Activated CD8-positive, alpha-beta memory T cell treated with anti-CD3 and anti-CD28 coated beads for 4 hours (primary cell): ENCODE measurements around the gene TRIM65.
A peak's percentile ranks its signal among the peaks of the same experiment; 100 is the strongest.
"Not testable (repeated sequence)": the region's sequence is repeated elsewhere in the genome, so short reads cannot be mapped to it uniquely, and the experiment has no call there.

ENCODE experiments used
- DNase-seq, 2 donors: peaks; one replicate each; pipeline ENCODE4 v3.0.0-alpha.2; 2020; ENCODE audit warnings: low read depth in 2 of 2

TRIM65 gene

DNA sequence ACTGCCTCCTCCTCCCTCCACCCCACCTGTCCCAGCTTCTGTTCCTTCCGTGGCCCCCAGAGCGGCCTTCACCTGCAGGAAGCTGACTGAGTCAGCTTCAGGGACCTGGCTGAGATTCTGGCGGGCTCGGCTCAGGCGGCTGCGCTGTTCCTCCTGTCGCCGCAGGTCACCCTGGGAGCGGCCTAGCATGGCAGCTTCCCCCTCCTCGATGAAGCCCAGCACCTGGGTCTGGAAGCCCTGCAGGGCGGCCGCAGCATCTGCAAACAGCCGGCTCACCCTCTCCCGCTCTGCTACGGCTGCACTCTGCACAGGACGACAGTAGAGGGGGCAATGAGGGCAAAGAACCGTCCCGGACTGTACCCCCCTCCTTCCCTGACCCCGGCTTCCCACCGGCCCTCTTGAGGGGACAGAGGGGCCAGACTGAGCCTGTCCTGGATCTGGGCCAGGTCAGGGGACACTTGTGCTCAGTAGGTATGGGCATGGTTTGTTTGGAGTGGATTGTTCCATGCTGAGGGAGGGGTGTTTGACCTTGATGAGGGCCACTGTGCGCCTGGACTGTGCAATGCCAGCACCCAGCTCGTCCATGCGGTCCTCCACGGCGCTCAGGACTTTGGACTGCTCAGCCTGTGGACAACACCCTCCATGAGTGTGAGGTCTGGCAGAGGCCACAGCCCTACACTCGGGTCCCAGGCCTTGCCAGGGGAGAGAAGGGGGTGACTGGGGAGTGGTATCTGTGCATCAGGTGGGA is 20.4 kb downstream of the TRIM65 start:
- peak; percentile 33 to 60 for DNase-seq

DNA sequence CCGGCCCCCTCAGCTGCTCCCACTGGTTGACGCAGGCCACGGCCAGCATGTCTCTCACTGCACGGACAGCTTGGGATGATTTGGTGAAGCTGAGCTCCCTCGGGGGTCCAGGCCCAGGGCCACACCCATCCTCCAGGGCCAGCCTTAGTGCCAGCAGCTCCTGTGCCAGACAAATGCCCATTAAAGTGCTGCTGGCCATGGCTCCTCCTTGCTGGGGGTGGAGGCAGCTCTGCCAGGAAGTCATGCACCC is 20.9 kb downstream of the TRIM65 start:
- no peak for DNase-seq

- DNase-seq = no peak
Measured at GRCh38 chr17:75875182-75875939, 21.4 kb downstream of the TRIM65 start.

GRCh38 chr17:75874323-75875181 is 22.2 kb downstream of the TRIM65 start:
- no peak for DNase-seq

- no peak for DNase-seq
Measured at GRCh38 chr17:75873587-75874322, 23.0 kb downstream of the TRIM65 start.

GRCh38 chr17:75872434-75873351 is 24.1 kb downstream of the TRIM65 start:
- DNase-seq = no peak

DNA sequence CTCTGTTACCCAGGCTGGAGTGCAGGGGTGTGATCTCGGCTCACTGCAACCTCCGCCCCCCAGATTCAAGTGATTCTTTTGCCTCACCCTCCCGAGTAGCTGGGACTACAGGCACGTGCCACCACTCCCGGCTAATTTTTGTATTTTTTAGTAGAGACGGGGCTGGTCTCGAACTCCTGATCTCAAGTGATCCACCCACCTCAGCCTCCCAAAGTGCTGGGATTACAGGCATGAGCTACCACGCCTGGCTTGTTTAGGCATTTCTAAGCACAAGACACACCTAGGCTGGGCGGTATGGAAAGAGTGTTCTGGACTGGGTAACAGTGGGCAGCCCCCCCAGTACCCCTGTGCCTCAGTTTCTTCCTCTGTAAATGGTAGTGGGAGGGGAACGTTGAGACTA is 26.5 kb downstream of the TRIM65 start:
- DNase-seq = not testable (repeated sequence)

- no peak for DNase-seq
Measured at GRCh38 chr17:75869282-75870141, 27.2 kb downstream of the TRIM65 start.

- DNase-seq = not testable (repeated sequence)
Measured at GRCh38 chr17:75868730-75869281, 27.9 kb downstream of the TRIM65 start.

DNA sequence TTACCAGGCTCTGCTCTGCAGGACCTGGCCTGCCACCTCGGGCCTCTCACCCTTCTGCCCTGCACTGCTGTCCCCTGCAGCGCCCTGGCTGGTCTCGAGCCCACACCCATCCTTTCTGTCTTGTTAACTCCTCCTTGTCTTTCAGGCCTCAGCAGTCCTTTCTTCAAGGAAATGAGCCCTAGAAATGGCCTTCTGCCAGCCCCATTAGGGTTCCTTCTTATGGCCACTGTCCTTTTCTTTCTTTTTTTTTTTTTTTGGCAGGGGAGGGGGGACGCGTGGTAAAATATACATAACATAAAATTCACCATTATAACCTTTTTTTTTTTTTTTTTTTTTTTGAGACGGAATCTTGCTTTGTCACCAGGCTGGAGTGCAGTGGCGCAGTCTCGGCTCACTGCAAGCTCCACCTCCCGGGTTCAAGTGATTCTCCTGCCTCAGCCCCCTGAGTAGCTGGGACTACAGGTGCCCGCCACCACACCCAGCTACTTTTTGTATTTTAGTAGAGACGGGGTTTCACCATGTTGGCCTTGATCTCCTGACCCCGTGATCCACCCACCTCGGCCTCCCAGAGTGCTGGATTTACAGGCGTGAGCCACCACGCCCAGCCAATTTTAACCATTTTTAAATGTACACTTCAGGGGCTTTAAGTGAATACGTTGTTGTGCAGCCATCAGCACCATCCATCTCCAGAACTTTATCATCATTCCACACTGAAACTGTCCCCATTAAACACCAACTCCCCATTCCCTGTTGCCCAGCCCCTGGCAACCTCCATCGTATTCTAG is 31.2 kb downstream of the TRIM65 start:
- DNase-seq = not testable (repeated sequence)

DNA sequence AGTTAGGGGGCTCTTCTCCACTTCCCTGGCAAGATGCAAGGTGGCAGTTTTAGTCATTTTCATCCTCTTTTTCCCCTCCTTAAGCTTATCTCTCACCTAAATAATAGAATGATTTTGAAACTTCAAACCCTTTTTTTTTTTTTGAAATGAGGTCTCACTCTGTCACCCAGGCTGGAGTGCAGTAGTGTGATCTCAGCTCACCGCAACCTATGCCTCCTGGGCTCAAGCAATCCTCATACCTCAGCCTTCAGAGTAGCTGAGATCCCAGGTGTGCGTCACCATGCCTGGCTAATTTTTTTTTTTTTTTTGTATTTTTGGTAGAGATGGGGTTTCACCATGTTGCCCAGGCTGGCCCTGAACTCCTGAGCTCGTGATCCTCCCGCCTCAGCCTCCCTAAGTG is 31.9 kb downstream of the TRIM65 start:
- not testable (repeated sequence) for DNase-seq

GRCh38 chr17:75864448-75864871 is 32.3 kb downstream of the TRIM65 start:
- DNase-seq = no peak

DNA sequence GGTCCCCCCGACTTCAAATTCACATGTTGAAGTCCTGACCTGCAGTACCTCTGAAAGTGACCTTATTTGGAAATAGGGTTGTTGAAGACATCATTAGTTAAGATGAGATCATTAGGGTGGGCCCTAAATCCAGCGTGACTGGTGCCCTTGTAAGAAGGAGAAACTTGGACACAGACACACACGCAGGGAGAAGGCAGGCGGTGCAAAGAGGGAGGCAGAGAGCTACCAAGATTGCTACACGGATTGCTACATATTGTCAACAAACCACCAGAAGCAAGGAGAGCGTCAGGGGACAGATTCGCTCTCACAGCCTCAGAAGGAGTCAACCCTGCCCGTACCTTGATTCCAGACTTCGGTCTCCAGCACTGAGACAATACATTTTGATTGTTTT is 34.8 kb downstream of the TRIM65 start:
- no peak for DNase-seq

GRCh38 chr17:75859358-75859757 is 37.4 kb downstream of the TRIM65 start:
- not testable (repeated sequence) for DNase-seq

DNA sequence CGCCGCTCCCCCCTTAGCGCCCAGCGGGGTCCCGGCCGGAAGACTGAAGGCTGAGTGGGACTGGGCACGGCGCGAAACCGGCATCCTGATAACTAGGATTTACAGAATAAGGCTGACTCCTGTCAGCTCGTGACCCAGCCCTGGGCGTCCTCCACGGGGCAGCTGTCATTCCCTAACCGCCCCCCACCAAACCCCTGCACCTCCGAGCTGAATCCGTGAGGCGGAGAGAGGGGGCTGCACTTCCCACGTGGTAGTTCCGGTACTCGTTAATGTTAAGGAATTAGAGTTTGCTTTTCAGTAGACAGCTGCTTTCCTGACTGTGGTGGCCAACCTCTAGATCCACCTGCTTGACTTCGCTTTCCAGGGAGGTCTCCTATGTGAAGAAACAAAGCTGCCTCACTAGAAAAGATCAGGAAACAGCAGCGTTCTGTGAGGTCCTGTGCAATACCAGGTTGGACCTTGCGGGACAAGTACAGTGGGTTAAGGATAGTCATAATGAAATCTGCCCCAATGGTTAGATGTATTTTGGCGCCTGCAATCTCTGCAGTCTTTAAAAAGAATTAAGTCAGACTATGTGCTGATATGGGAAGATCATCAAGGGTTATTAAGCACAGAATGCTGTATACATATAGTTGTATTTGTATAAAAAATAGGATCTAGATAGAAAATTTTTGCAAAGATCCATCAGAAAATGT is 40.5 kb downstream of the TRIM65 start:
- DNase-seq = no peak

DNA sequence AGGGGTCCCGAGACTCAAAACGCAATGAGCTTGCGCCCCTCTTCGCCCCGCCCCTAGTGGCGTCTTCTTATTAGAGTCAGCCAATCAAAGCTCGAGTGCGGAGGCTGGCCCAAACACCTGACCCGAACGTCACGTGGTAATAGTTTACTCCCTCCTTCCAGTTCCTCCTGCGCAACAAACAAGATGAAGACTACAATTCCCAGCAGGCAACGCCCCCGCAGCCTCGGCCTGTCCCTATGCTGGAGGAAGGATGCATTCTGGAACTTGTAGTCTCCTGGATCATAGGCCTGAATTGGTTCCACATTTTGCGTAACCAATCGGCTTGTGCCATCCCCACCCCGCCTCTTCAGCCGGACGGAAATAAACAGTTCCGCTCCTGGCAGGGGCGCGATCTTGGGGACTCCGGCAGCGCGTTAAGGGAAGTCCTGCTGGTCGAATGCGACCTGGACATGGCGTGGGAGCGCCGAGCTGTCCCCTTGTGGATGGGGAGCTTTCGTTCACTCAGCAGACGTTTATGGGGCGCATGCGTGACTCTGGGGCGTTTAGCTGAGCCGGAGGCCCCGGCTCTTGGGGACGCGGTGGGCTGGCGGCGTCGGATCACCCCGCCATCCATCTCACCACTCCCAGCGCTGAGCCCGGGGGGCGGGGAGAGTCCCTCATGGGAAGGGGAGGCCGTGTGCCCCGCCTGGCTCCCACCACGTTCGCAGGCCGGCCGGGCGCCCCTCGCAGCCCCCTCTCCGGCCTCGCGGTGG is 41.3 kb downstream of the TRIM65 start, which contains the start of gene WBP2:
Gene WBP2 (minus strand): TSS at position 26 of the 752 bp plus-strand sequence. CDS start 38 bp downstream, outside the sequence.
- DNase-seq = peak; percentile 94 to 98

DNA sequence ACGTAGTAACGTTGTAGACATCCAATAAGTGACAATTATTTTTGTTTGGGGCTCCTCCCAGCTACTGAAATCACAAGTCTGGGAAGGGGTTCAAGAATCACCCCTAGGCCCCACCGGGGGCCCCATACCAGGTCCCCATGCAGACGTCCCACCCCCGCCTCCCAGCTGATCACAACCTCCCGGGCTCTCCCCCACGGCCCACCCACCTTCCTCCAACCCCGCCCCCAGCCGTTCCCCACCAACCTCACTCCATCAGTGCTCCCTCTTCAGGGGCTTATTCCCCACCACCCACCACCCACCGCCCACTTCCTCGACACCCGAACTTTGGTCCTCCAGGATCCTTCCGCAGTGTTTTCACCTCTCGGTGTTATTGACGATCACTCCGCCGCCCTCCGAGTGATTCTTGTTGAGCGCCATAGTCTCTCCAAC is 41.9 kb downstream of the TRIM65 start:
- DNase-seq = no peak
